HUES48 (cell line): ENCODE results near the gene TUBGCP2.
"Not testable (repeated sequence)": the region's sequence is repeated elsewhere in the genome, so short reads cannot be mapped to it uniquely, and the experiment has no call there.

Source experiments
- H3K27ac ChIP-seq: one replicate; pipeline ENCODE4 v1.7.0; 2013; ENCODE audit warnings: low read depth, low read length, inconsistent platforms
- H3K27me3 ChIP-seq: 2 replicates; pipeline ENCODE4 v1.6.1; 2013; ENCODE audit warnings: mild to moderate bottlenecking, low read length; ENCODE audit not compliant: control insufficient read depth, insufficient read depth
- H3K36me3 ChIP-seq: 2 replicates; pipeline ENCODE4 v1.6.1; 2013; ENCODE audit warnings: low read length; ENCODE audit not compliant: control insufficient read depth, insufficient read depth
- H3K4me1 ChIP-seq: 2 replicates; pipeline ENCODE4 v1.6.1; 2013; ENCODE audit warnings: mild to moderate bottlenecking, low read length; ENCODE audit not compliant: control insufficient read depth, insufficient read depth
- H3K4me3 ChIP-seq: 2 replicates; pipeline ENCODE4 v1.5.1; 2013; ENCODE audit warnings: mild to moderate bottlenecking, low read depth, low read length
- H3K9ac ChIP-seq: 2 replicates; pipeline ENCODE4 v1.6.1; 2013; ENCODE audit warnings: mild to moderate bottlenecking, low read depth, low read length, moderate library complexity
- H3K9me3 ChIP-seq: 2 replicates; pipeline ENCODE4 v1.6.1; 2013; ENCODE audit warnings: low read length; ENCODE audit not compliant: control insufficient read depth, insufficient read depth

The TUBGCP2 gene

GRCh38 chr10:133268532-133268931, 40.1 kb downstream of the TUBGCP2 start:
- no peaks in the 10 kb centered on the region for H3K9me3 ChIP-seq
- no peak overlapping the region for H3K4me3 ChIP-seq
- H3K27me3 ChIP-seq = 0 out of 2 replicates have a peak, but pooled peaks cover 2% of the 10 kb centered on the region
- no peaks in the 10 kb centered on the region for H3K4me1 ChIP-seq
- no peaks in the 10 kb centered on the region for H3K36me3 ChIP-seq
- no peak overlapping the region for H3K27ac ChIP-seq
- no peak overlapping the region for H3K9ac ChIP-seq

DNA sequence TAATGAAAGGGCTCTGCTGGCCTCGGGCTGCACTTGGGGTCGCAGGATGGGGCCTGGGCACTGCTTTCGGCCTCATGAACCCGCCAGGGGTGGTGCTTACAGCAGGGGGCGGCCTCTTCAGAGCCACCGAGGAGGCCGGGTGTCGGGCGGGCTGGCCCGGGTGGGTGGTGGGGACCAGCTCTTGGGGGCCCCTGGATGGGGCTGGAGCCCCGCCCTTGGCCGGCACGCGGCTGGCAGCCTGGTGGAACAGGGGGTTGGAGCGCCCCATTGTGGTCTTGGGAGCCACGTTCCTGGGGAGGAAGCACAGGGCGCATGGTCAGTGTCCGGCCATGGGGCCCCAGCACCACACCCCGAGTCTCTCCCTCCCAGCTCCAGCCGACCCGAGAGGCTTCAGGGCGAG, 40.8 kb downstream of the TUBGCP2 start:
- no peak overlapping the region for H3K27ac ChIP-seq
- H3K27me3 ChIP-seq = peaks cover 9% of the 10 kb centered on the region
- H3K4me1 ChIP-seq = no peaks in the 10 kb centered on the region
- no peaks in the 10 kb centered on the region for H3K36me3 ChIP-seq
- H3K4me3 ChIP-seq = no peak overlapping the region
- no peak overlapping the region for H3K9ac ChIP-seq
- no peaks in the 10 kb centered on the region for H3K9me3 ChIP-seq

DNA sequence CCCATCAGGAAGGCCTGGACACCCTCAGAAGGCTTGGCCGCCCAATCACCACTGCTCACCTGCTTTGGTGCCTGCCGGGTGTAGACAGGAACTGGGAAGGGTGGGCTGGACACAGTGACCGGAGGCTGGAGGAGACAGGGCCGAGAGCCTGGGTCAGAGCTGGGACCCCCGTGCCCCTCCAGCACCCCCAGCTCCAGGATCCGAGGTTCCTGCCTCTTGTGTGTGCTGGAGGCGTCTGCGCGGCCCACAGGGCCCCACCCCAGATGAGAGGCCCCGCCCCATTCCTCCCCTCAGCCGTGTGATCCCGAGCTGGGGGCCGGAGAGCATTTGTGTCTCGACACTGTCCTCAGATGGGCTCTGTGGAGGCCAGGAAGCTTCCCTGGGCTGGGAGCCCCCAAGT, 41.4 kb downstream of the TUBGCP2 start:
- Histone ChIP-seq H3K4me3 (no peak overlapping the region), H3K27ac (no peak overlapping the region), H3K4me1 (0 out of 2 replicates have a peak, but pooled peaks cover 4% of the 10 kb centered on the region), H3K9ac (no peak overlapping the region), H3K27me3 (peaks cover 15% of the 10 kb centered on the region), H3K36me3 (no peaks in the 10 kb centered on the region), H3K9me3 (no peaks in the 10 kb centered on the region)

DNA sequence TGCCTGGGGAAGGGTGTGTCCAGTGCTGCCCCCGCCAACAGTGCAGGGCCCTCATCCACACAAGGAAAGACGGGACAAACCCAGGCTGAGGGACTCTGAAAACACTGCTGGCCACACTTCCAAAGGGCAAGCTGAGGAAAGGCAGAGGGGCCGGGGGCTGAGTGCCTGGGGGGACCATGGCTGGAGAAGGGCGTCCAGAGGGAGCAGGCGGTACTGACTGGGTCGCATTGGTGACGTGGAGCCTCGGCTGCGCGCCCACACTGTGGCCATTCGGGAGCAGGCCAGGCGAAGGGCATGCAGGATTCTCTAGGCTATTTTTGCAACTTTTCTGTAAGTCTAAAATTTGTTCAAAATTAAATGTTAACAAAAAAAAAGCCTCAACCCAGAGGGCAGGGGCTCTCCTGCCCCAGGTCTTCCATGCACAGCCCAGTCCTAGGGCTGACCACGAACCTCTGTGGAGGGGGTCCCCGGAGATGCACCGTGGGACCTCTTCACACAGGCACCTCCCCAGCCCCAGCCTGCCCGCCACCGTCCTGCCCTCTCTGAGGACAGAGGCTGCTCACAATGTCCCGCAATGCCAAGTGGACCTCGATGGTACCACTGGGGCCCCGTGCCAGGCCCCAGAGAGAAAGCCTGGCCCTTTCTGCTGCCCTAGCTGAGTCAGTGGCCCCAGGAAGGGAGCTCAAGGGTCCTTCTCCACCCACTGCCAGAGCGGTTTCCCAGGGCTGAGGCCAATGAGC, 42.4 kb downstream of the TUBGCP2 start:
- H3K9ac ChIP-seq = no peak overlapping the region
- no peak overlapping the region for H3K27ac ChIP-seq
- H3K9me3 ChIP-seq = no peaks in the 10 kb centered on the region
- 0 out of 2 replicates have a peak, but pooled peaks cover 6% of the 10 kb centered on the region for H3K4me1 ChIP-seq
- H3K36me3 ChIP-seq = no peaks in the 10 kb centered on the region
- H3K4me3 ChIP-seq = no peak overlapping the region
- peaks cover 17% of the 10 kb centered on the region for H3K27me3 ChIP-seq

GRCh38 chr10:133265052-133265451, 43.6 kb downstream of the TUBGCP2 start:
- not testable (repeated sequence) for H3K27ac ChIP-seq, H3K9me3 ChIP-seq, H3K36me3 ChIP-seq, H3K4me1 ChIP-seq, H3K4me3 ChIP-seq, H3K9ac ChIP-seq
- H3K27me3 ChIP-seq = peaks cover 17% of the 10 kb centered on the region

GRCh38 chr10:133264461-133264860, 44.2 kb downstream of the TUBGCP2 start:
- H3K27me3 ChIP-seq = peaks cover 17% of the 10 kb centered on the region
- H3K9me3 ChIP-seq = no peaks in the 10 kb centered on the region
- no peak overlapping the region for H3K4me3 ChIP-seq
- H3K27ac ChIP-seq = no peak overlapping the region
- H3K9ac ChIP-seq = no peak overlapping the region
- H3K4me1 ChIP-seq = 0 out of 2 replicates have a peak, but pooled peaks cover 8% of the 10 kb centered on the region
- no peaks in the 10 kb centered on the region for H3K36me3 ChIP-seq

DNA sequence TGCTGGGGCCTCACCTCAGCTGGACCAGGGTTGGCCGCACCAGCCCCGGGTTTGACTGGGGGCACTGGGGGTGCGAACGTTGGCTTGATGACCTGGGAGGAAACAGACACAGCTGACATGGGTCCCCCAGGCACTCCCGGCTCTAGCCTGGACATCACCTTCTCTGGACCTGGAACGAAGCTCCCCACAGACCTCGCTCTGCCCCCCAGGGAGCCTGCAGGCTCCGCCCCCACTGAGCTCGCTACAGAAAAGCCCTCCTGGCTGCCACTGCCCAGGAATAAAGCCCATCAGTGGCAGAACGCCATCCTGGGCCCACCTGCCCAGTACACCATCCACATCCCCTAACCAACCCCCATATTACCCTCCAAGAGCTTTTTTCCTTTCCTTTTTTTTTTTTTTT, 45.0 kb downstream of the TUBGCP2 start:
- H3K4me1 ChIP-seq = 0 out of 2 replicates have a peak, but pooled peaks cover 8% of the 10 kb centered on the region
- H3K9me3 ChIP-seq = no peaks in the 10 kb centered on the region
- H3K27me3 ChIP-seq = peaks cover 17% of the 10 kb centered on the region
- no peak overlapping the region for H3K27ac ChIP-seq
- no peaks in the 10 kb centered on the region for H3K36me3 ChIP-seq
- no peak overlapping the region for H3K9ac ChIP-seq
- H3K4me3 ChIP-seq = no peak overlapping the region

DNA sequence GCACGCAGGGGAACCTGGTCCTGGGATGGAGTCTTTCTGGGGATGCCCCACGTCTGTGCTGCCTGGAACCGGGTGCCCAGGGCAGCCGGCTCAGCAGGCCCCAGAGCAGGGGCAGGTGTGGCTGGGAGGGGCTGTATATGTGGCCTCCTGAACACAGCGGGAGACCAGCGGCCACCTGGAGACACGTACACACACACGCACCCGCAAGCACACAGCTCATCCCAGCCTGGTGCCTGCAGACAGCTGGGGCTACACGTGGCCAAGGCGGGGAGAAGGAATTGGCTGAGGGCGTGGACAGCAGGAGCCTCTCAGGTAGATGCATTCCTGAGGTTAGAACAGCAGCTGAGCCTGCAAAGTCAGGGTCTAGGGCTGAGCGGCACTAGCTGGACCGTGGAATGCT, 46.0 kb downstream of the TUBGCP2 start:
- Histone ChIP-seq H3K27ac (no peak overlapping the region), H3K4me3 (no peak overlapping the region), H3K9me3 (no peaks in the 10 kb centered on the region), H3K36me3 (no peaks in the 10 kb centered on the region), H3K27me3 (peaks cover 17% of the 10 kb centered on the region), H3K4me1 (peaks cover 12% of the 10 kb centered on the region; the same call in 1 of the 2 replicates), H3K9ac (no peak overlapping the region)

DNA sequence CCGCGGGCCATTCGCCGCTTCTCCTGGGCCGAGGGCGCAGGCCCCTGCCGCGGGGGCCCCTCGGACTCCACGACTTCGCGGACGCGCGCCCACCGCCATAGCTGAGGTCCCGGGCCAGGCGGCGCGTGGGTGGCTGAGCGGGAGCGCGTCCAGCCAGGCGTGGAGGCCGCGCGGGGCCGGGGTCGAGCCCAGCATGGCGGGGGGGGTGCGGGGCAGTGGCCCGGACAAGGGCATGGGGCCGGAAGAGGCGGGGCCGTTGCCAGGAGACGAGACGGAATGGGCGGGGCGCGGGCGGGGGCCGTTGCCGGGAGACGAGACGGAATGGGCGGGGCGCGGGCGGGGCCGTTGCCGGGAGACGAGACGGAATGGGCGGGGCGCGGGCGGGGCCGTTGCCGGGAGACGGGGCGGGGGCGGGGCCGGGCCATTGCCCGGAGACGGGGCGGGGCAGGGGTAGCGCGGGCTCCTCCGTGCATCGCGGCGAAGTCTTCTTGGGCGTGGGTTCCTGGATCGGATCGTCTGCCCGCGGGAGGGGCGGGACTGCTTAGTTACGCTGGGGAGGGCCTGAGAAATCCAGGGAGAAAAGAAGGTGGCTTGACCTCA, 46.8 kb downstream of the TUBGCP2 start:
- H3K4me1 ChIP-seq = peaks cover 18% of the 10 kb centered on the region; the same call in 1 of the 2 replicates
- peaks cover 17% of the 10 kb centered on the region for H3K27me3 ChIP-seq
- H3K27ac ChIP-seq = no peak overlapping the region
- H3K9me3 ChIP-seq = no peaks in the 10 kb centered on the region
- peak overlapping the region; percentile 67 for H3K4me3 ChIP-seq
- H3K9ac ChIP-seq = no peak overlapping the region; the same call in 1 of the 2 replicates
- no peaks in the 10 kb centered on the region for H3K36me3 ChIP-seq

DNA sequence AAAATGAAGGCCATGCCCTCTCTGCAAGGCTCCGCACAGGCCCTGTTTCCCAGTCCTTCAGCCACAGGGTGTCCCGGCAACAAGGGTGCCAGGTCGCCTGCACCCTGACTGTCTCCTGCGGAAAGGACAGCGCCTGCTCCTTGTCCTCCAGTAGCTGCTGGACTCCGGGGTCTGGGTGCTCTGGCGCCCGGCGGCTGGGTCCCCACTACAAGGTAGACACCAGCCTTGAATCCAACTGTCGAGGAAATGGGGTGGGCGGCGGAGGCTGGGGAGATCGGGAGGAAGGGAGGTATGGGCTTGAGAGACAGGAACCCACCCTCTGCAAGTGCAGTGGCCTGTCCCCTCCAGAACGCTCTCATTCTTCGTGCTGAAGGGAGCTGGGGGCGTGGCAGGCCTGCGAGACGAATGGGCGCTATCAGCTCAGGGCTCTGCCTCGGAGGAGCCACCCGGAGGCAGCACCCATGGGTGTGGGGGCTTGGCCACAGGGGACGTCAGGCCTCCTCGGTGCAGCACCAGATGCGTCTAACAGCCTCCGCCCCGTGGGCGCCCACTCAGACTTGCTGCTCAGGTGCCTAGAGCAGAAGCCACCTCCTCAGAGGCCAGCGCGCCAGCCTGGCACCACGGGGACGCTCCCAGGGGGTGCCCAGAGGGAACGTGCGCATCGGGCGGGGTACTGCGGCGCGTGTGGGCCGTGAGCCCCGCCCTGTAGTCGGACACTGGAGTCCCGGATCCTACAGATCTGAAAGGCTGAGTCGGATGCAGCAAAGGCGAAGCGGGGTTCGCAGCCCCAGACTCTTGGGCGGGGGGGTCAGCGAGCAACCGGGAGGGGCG, 47.6 kb downstream of the TUBGCP2 start:
- Histone ChIP-seq H3K27me3 (peaks cover 17% of the 10 kb centered on the region), H3K27ac (no peak overlapping the region), H3K9me3 (no peaks in the 10 kb centered on the region), H3K9ac (no peak overlapping the region), H3K4me1 (peaks cover 18% of the 10 kb centered on the region; the same call in 1 of the 2 replicates), H3K36me3 (no peaks in the 10 kb centered on the region), H3K4me3 (peak overlapping the region; percentile 67)
